HG03095 (cell line): ENCODE measurements around the gene HNF4A.
A peak's percentile ranks its signal among the peaks of the same experiment; 100 is the strongest.
"Not testable (repeated sequence)": the region's sequence is repeated elsewhere in the genome, so short reads cannot be mapped to it uniquely, and the experiment has no call there.

Experiments used
- ATAC-seq: cut with Tn5 transposase; IDR thresholded peaks from one replicate; pipeline ENCODE4 v1.9.1; 2021; ENCODE audit warnings: moderate library complexity; ENCODE audit not compliant: unreplicated experiment

Gene HNF4A

DNA sequence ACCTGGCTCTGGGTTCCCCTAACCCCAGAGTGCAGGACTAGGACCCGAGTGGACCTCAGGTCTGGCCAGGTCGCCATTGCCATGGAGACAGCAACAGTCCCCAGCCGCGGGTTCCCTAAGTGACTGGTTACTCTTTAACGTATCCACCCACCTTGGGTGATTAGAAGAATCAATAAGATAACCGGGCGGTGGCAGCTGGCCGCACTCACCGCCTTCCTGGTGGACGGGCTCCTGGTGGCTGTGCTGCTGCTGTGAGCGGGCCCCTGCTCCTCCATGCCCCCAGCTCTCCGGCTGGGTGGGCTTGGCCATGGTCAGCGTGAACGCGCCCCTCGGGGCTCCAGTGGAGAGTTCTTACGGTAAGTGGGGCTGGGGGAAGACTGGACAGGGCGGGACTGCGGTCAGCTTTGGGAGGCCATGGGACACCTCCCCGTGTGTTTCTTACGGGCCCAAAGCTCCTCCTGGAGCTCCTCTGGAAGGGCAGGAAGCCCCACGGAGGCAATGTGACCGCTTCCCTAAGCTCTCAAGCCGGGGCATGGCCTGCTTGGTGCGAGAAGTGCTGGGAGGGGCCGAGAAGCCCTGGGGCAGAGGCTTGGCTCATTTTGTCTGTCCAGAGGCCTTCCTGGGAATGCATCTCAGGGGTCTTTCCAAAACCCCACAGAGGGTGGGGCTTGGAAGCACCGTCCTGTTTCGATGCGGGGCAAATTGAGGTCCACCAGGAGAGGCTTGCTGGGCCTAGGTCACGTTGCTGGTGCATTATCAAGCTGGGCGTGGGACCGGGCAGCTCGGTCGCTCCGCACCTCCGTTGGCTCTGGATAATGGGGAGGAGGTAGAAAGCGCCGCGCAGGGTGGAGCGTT, at the start of gene HNF4A:
TSS of gene HNF4A (plus strand) at position 202 of the 855 bp plus-strand sequence. CDS start at position 308, 106 bp downstream.
- no peak for ATAC-seq

GRCh38 chr20:44306927-44307326, 48.6 kb upstream of the HNF4A start:
- no peak for ATAC-seq

DNA sequence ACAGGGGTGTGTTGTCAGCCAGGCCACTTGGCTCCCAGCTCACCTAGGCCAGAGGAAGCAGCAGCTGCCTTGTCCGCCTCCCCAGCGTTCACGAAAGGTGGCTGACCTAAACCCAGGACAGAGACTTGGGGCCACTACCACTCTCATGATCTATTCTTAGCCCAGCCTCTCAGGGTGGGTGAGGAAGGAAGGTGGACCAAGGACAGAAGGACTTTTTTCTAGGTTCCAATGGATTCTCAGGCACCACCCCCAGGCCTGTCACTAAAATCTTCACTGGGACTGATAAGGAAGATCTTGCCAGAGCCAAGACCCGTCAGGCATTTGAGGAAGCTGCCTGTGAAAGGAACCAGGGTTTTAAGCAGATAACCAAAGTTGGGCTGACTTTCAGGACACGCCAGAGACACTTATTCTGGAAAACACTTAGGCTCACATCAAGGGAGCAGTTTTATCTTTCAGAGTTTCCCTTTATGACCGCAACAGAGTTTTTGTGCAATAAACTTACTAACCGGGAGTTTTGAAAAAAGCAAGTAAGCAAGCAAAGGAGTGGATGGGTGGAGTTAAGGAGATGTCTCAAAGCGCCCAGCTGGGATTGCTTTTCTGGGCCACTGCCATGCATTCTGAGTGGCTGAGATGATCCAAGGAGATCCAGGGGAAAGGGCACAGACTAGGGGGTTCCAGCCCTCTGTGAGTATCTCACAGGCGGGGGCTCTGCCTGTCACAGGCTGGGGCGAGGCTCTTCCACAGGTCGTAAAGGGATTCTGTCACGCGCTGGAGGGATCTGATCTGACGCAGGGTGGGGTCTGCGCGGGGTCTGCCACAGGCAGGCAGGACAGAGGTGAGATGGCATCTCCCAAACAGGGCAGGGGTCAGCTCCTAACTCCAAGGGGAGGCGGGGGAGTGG, 45.5 kb upstream of the HNF4A start:
- no peak for ATAC-seq

DNA sequence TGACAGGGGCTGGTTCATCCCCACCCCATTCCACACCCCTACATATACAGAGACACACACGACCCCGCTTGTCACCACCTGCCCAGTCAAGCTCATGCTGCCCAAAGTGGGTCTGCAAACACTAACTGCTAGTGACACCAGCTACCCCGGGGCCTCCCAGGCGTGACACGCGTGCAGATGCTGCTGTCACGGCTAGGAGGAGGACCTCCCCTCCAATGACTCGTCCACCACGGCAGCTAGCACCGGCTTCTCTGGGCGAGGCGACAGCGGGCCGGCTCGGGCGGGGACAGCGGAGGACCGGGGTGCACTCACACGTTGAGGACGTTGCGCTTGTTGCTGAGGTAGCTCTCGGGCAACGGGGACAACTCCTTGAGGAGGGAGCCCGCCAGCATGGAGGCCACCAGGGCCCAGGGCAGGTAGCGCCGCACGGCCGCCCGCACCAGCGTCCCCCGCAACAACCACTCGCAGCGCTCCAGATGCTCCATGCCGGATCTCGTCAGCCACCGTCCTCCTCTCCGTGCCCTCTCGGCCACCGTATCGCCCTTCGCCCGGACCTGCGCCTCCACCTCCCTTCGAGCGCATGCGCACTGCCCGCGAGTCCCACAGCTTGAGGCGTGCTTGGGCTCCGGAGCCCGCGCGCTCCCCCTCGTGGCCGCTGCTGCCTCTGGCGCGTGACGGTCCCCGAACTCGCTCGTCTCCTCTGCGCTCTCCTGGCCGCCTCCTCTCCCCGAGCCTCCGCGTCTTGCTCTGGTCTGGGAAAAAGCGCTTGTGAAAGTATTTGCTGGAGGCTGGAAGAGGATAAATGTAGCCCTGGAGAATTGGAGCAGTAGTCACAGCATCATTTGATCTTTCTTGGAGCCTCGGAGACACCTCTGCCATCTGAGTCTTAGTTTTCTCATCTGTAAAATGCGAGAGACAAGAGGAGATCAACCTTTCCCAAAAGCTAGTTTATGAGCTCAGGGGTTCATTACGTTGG, 44.5 kb upstream of the HNF4A start, which contains the start of gene FITM2:
TSS of gene FITM2 (minus strand) at position 539 of the 976 bp plus-strand sequence. CDS start at position 485, 54 bp downstream.
- ATAC-seq, result peak; percentile 83

DNA sequence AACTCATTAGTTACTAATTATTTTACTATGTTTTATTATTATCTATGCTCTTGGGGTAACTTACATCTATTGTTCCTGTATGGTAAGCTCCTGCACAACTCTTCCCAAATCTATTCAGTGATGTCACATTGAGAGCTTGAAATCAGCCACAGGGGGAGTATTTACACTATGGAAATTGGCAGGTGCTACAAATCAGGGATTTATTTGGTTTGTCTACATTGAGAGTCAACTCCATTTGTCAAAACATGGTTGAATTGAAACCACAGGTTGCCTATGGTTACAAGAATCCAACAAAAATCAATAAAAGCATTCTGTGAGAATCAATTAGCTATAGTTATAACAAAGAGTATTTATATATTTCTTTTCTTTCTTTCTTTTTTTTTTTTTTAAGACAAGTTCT, 40.6 kb upstream of the HNF4A start:
- no peak for ATAC-seq

DNA sequence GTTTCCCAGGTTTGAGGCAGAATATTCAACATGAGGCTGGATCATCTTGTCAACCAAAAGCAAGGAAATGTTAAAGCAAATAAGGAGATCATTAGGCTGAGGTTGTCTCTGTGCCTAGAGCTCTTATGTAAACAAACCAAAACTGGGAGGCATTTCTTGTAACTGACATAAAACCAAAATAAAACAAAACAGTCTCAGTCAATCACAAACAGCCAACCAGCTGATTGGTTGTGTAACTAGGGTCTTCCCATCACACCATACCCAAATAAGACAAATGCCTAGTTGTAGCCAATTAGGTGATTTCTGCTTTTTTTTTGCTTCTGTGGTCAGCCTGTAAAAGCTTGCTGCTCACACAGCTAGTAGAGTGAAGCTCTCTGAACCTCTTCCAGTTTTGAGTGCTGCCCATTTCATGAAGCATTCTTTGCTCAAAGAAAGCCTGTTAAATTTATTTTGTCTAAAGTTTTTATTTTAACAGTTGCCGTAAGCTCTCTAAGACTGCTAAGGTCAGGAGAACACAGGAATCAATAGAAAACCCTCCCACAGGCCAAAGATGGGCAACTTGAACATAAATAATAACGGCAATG, 35.6 kb upstream of the HNF4A start:
- no peak for ATAC-seq

- no peak for ATAC-seq
These were observed 31.2 kb upstream of the HNF4A start for GRCh38 chr20:44324343-44324742.

GRCh38 chr20:44326391-44327159, 28.9 kb upstream of the HNF4A start:
- ATAC-seq, result no peak

GRCh38 chr20:44327748-44328147, 27.8 kb upstream of the HNF4A start:
- ATAC-seq, result not testable (repeated sequence)

DNA sequence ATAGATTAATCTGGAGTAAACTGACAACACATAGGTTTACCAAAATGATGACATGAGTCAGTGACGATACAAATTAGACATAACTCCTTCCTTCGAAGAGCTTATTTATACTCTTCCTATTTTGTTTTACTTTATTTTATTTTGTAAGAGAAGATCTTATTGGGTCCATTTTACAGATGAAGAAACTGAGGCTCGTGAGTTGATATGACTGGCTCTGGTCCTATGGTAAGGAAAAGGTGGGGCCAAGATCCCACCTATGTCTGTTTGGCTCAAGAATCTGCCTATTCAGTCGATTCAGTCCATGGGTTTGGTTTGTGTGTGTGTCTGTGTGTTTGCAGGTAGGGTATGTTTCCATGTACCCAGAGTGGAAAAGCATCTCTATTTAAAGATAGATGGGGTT, 27.1 kb upstream of the HNF4A start:
- ATAC-seq, result no peak

GRCh38 chr20:44331201-44331600, 24.3 kb upstream of the HNF4A start:
- no peak for ATAC-seq

DNA sequence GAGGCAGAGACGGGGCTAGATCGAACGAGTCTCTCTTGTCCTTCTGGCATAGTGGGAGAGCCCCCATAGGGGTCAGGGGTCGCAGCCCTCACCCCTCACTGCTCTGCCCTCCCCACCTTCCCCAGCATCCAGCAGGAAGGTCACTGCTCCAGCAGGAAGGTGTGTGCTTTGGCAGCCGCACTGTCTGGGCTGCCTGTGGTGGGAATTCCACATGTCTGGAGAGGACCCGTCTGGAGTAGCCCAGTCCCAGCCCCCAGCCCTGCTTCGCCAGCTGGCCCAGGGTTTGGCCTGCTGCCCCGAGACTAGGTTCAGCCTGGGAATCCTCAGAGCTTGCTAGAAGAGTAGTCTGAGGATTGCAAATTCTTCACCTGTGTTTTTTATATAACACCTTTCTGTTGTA, 21.2 kb upstream of the HNF4A start:
- no peak for ATAC-seq

DNA sequence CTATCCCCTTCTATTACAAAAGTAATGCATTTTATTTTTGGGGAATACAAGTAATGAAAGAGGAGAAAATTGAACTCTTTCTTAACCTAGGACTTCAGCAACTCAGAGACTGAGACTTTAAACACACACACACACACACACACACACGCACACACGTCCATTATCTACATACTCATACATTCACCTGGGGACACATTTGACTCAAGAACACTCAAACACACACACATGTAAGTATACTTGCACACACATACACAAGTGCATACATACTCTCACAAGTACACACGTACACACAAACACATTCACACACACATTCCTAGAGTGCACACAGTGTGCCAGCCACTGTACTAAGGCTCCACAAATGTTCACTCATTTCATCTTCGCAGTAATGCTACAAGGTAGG, 20.8 kb upstream of the HNF4A start:
- ATAC-seq, result no peak

- ATAC-seq, result no peak
These were observed 19.8 kb upstream of the HNF4A start for GRCh38 chr20:44335675-44336074.

DNA sequence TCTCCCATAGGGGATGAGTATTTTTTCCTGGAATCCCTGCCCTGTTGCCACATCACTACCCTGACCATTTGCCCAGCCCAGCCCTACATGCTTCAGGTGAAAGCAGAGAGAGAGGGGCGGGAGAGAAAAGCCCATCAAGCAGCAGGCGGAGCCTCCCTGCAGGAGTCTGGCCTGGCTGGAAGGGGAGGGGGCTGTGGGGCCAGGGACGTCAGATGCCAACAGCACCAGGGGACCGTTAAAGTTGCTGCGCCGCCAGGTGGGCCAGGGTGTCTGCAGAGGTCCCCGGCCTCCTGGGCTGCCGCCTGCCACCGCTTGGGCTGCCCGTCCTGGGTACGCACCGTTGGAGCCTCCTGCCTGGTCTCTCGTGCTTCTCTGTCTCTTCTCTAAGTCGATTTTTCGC, 19.4 kb upstream of the HNF4A start:
- no peak for ATAC-seq

DNA sequence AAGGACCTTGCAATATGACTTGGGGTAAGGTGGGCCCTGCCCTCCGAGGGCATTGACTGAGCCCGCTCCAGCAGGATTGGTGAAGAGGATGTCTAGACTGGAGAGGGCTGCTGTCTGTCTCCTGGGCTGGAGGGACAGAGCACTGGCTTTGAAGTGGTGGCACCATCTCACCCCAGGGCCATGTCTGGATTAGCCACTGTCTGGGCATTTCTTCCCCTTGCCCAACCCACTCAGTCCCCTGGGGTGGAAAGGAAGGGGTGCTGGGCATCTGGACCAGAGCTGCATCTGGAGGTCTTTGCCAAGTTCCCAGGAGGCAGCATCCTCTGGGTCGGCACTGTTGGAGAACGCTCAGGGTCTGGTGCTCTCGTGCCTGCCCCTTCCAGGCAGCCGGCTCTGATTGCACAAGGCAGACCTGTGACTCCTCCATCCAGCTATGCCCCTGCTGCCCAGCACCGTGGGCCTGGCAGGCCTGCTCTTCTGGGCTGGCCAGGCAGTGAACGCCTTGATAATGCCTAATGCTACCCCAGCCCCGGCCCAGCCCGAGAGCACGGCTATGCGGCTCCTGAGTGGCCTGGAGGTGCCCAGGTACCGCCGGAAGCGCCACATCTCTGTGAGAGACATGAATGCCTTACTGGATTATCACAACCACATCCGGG, 18.6 kb upstream of the HNF4A start, which contains the start of gene R3HDML:
TSS of gene R3HDML (plus strand) at position 319 of the 656 bp plus-strand sequence. CDS start at position 434, 115 bp downstream.
- ATAC-seq, result no peak

DNA sequence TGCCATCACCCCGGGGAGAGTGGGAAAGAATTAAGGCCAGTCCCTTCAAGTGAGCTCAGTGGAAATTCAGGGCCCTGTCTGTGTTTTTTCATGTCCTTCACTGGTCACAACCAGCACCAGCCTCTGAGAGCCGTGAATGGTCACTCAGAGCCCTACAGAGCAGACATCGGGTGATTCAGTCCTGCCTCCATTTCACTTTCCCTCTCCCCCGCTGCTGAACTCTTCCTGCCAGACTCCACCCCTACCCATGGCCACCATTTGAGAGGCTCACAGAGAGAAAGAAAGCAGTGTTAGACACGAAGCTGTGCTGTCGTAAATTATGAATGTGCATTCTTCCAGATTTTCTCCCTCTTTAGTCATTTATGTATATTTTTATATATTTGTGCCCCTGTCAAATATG, 13.3 kb upstream of the HNF4A start:
- no peak for ATAC-seq

DNA sequence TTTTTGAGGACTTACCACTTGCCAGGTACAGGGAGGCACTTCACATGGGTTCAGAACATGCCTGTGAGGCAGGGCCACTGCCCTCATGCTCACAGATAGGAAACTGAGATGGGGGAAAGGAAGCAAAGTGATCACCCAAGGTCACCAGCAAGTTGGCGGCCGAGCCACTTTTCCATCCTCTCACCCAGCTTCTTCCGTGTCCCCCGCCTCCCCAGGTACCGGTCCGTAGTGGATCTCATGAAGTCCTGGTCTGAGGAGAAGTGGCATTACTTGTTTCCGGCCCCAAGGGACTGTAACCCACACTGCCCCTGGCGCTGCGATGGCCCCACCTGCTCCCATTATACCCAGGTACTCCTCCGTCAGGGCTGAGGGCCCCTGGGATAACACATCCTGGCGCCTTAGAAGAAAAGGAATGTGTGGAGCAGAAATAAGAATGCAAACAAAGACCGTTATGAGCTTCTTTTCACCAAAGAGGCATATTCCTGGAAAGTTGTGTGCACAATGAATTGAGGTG, 12.3 kb upstream of the HNF4A start:
- ATAC-seq, result no peak

DNA sequence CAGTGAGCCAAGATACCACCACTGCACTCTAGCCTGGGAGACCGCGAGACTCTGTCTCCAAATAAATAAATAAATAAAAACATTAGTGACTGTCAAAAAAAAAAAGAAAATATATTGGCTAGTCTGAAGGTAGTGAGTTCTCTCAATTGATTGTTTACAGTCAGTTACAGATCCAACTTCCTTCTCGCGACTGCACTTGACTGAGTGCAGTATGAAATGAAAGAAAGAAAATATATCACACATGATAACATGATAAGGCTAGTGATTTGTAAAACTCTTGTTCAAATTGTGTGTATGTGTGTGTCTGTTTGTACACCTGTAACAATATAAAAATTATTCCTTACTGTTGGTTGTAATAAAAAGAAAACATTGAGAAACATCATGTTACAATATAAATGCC, 10.8 kb upstream of the HNF4A start:
- ATAC-seq, result no peak
